OCI-LY1 (cell line): ENCODE results near the gene COX6A2.

Source experiments
- H2AFZ ChIP-seq: fragments of 200-600 bp; sonication (generic), shearing (Covaris generic); 2 replicates; pipeline ENCODE4 v1.6.0; 2014; ENCODE audit warnings: antibody characterized with exemption, mild to moderate bottlenecking, low read length
- H3F3A ChIP-seq: fragments of 200-600 bp; sonication (generic), shearing (Covaris generic); 2 replicates; pipeline ENCODE4 v1.6.0; 2014; ENCODE audit warnings: mild to moderate bottlenecking, antibody characterized with exemption, low read length, moderate library complexity; ENCODE audit not compliant: insufficient read depth
- H3K27ac ChIP-seq: fragments of 200-600 bp; sonication (generic); 2 replicates; pipeline ENCODE4 v1.5.1; 2014; ENCODE audit warnings: low read length, mixed run types, mild to moderate bottlenecking, low read depth; ENCODE audit not compliant: poor library complexity, severe bottlenecking
- H3K27me3 ChIP-seq: fragments of 200-600 bp; sonication (generic); 2 replicates; pipeline ENCODE4 v1.6.0; 2014; ENCODE audit warnings: antibody characterized with exemption, mild to moderate bottlenecking, low read length, moderate library complexity; ENCODE audit not compliant: insufficient read depth
- H3K36me3 ChIP-seq: fragments of 200-600 bp; sonication (generic); 2 replicates; pipeline ENCODE4 v1.6.1; 2014; ENCODE audit warnings: mild to moderate bottlenecking, antibody characterized with exemption, low read length, moderate library complexity, mixed read lengths; ENCODE audit not compliant: insufficient read depth
- H3K4me1 ChIP-seq: fragments of 200-600 bp; sonication (generic); 2 replicates; pipeline ENCODE4 v1.5.1; 2014; ENCODE audit warnings: mild to moderate bottlenecking, low read length, moderate library complexity; ENCODE audit not compliant: insufficient read depth, severe bottlenecking
- H3K4me2 ChIP-seq: fragments of 200-600 bp; sonication (generic), shearing (Covaris generic); 2 replicates; pipeline ENCODE4 v1.6.1; 2014; ENCODE audit warnings: low read length
- H3K4me3 ChIP-seq: fragments of 200-600 bp; sonication (generic); 2 replicates; pipeline ENCODE4 v1.5.1; 2014; ENCODE audit warnings: low read length, low read depth, mild to moderate bottlenecking, mixed read lengths; ENCODE audit not compliant: poor library complexity, severe bottlenecking
- H3K79me2 ChIP-seq: fragments of 200-600 bp; shearing (Covaris generic); 2 replicates; pipeline ENCODE4 v1.6.1; 2016; ENCODE audit warnings: mixed run types, low read length, mixed read lengths; ENCODE audit not compliant: insufficient read depth
- H3K9ac ChIP-seq: fragments of 200-600 bp; sonication (generic), shearing (Covaris generic); 2 replicates; pipeline ENCODE4 v1.6.1; 2014; ENCODE audit warnings: mild to moderate bottlenecking, low read length, mixed read lengths
- H3K9me2 ChIP-seq: fragments of 200-600 bp; sonication (generic), shearing (Covaris generic); 2 replicates; pipeline ENCODE4 v1.6.1; 2014; ENCODE audit warnings: low read depth, mild to moderate bottlenecking, low read length, mixed read lengths
- H3K9me3 ChIP-seq: fragments of 200-600 bp; shearing (Covaris generic); 2 replicates; pipeline ENCODE4 v1.6.1; 2014; ENCODE audit warnings: low read length, mixed read lengths
- H4K20me1 ChIP-seq: fragments of 200-600 bp; sonication (generic), shearing (Covaris generic); 2 replicates; pipeline ENCODE4 v1.6.0; 2016; ENCODE audit warnings: mild to moderate bottlenecking, low read length; ENCODE audit not compliant: insufficient read depth
- EZH2 ChIP-seq: fragments of 200-600 bp; sonication (generic), shearing (Covaris generic); IDR thresholded peaks from 2 replicates; pipeline ENCODE4 v1.8.0; 2017; ENCODE audit warnings: borderline replicate concordance, mixed run types, mild to moderate bottlenecking, antibody characterized with exemption, low read length, moderate library complexity, mixed read lengths
- TF ChIP-seq, protein P1 (sequence below): fragments of 200-600 bp; sonication (generic), shearing (Covaris generic); IDR thresholded peaks from 2 replicates; pipeline ENCODE4 v1.5.1; 2017; ENCODE audit warnings: mild to moderate bottlenecking, antibody characterized with exemption, low read length, moderate library complexity, mixed read lengths

The COX6A2 gene

DNA sequence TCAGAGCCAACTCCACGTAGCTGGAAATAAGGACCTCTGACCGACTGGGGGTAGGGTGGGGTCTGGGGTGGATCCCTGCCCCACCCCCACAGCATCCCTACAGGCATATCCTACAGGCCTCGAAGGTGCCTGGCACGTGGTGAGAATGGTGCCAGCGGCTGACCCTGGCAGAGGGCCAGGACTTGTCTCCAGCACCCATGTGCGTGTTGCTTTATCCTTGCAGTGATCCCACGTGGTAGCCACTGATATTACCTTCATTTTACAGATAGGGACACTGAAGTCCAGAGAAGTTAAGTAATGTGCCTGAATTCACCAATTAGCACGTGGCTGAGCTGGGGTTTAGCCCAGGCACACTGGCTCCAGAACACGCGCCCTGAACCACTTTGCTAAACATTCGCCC lies 26.7 kb downstream of the COX6A2 start:
- no peak overlapping the region for H3K9ac ChIP-seq
- H3K27ac ChIP-seq = no peak overlapping the region
- H3K27me3 ChIP-seq = no peaks in the 10 kb centered on the region; the same call in 1 of the 2 replicates

DNA sequence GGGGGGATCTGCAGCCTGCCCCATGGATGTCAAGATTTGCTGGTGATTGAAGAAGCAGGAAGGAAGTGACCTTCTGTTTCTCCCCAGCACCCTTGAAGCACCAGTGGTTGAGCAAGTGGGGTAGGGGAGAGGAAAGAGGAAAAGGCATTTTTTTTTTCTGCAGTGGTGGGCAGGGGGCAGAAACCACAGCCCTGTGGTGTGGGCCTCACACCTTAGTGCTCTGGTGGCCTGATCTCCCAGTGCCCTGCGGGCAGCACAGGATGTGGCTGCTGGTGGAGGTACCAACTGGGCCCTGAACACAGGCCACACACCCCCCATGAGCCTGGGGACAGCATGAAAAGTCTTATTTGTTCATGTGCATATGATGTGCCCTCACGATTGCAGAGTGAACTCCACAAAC lies 28.0 kb downstream of the COX6A2 start:
- H3K4me2 ChIP-seq = no peak overlapping the region
- no peaks in the 10 kb centered on the region for H3F3A ChIP-seq
- H3K9ac ChIP-seq = no peak overlapping the region
- H3K9me2 ChIP-seq = no peaks in the 10 kb centered on the region
- no peak for TF ChIP-seq EZH2
- TF ChIP-seq, protein P1, sequence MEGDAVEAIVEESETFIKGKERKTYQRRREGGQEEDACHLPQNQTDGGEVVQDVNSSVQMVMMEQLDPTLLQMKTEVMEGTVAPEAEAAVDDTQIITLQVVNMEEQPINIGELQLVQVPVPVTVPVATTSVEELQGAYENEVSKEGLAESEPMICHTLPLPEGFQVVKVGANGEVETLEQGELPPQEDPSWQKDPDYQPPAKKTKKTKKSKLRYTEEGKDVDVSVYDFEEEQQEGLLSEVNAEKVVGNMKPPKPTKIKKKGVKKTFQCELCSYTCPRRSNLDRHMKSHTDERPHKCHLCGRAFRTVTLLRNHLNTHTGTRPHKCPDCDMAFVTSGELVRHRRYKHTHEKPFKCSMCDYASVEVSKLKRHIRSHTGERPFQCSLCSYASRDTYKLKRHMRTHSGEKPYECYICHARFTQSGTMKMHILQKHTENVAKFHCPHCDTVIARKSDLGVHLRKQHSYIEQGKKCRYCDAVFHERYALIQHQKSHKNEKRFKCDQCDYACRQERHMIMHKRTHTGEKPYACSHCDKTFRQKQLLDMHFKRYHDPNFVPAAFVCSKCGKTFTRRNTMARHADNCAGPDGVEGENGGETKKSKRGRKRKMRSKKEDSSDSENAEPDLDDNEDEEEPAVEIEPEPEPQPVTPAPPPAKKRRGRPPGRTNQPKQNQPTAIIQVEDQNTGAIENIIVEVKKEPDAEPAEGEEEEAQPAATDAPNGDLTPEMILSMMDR = no peak
- no peaks in the 10 kb centered on the region for H4K20me1 ChIP-seq
- H3K4me1 ChIP-seq = no peaks in the 10 kb centered on the region
- H3K36me3 ChIP-seq = no peaks in the 10 kb centered on the region; the same call in 1 of the 2 replicates
- H3K79me2 ChIP-seq = no peaks in the 10 kb centered on the region
- no peak overlapping the region for H3K4me3 ChIP-seq
- no peak overlapping the region for H2AFZ ChIP-seq
- H3K9me3 ChIP-seq = no peaks in the 10 kb centered on the region
- no peaks in the 10 kb centered on the region; the same call in 1 of the 2 replicates for H3K27me3 ChIP-seq
- no peak overlapping the region for H3K27ac ChIP-seq

More for the DNA sequence above, 26.7 kb downstream of the COX6A2 start:
- H2AFZ ChIP-seq = no peak overlapping the region
- TF ChIP-seq, protein P1 = no peak
- TF ChIP-seq EZH2 = no peak
- H3F3A ChIP-seq = no peaks in the 10 kb centered on the region
- H3K9me3 ChIP-seq = no peaks in the 10 kb centered on the region
- no peaks in the 10 kb centered on the region for H4K20me1 ChIP-seq
- no peaks in the 10 kb centered on the region for H3K79me2 ChIP-seq
- no peaks in the 10 kb centered on the region for H3K4me1 ChIP-seq
- H3K9me2 ChIP-seq = no peaks in the 10 kb centered on the region
- no peaks in the 10 kb centered on the region; the same call in 1 of the 2 replicates for H3K36me3 ChIP-seq
- no peak overlapping the region for H3K4me2 ChIP-seq
- no peak overlapping the region for H3K4me3 ChIP-seq

DNA sequence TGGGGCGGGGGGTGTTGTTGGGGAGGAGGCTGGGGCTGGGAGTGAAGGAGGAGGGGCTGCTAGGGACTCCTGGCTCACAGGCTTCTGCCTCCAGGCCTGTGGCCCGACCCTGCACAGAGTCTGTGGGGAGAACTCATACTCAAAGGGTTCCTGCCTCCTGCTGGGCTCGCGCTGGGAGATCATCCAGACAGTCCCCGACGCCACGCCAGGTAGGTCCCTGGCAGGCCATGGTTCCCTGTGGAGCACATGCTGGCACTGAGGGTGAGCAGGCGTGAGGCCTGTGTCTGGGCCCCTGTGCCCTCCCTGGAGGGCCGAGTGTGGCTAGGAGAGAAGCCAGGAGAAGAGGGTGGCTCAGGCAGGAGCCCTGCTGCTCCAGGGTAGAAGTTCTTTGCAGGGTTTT lies 30.5 kb downstream of the COX6A2 start:
- H3K4me1 ChIP-seq = no peaks in the 10 kb centered on the region
- H3K9ac ChIP-seq = no peak overlapping the region
- no peak overlapping the region for H2AFZ ChIP-seq
- TF ChIP-seq EZH2 = no peak
- TF ChIP-seq, protein P1 = no peak
- H3F3A ChIP-seq = no peaks in the 10 kb centered on the region
- no peaks in the 10 kb centered on the region for H3K9me2 ChIP-seq
- no peaks in the 10 kb centered on the region for H3K9me3 ChIP-seq
- H4K20me1 ChIP-seq = no peaks in the 10 kb centered on the region
- no peaks in the 10 kb centered on the region; the same call in 1 of the 2 replicates for H3K36me3 ChIP-seq
- H3K79me2 ChIP-seq = no peaks in the 10 kb centered on the region
- H3K27me3 ChIP-seq = no peaks in the 10 kb centered on the region; the same call in 1 of the 2 replicates
- H3K4me3 ChIP-seq = no peak overlapping the region
- H3K27ac ChIP-seq = no peak overlapping the region
- H3K4me2 ChIP-seq = no peak overlapping the region
